Loucy (cell line): ENCODE results near the gene LIG3.

Experiments
- CTCF ChIP-seq: fragments of 200-600 bp; sonication (generic); conservative IDR thresholded peaks from 2 replicates; pipeline ENCODE4 v1.5.1; 2014; ENCODE audit warnings: mild to moderate bottlenecking, antibody characterized with exemption, low read length
- EZH2phosphoT487 ChIP-seq: fragments of 200-600 bp; IDR thresholded peaks from 2 replicates; pipeline ENCODE4 v1.6.1; 2018; ENCODE audit warnings: antibody characterized with exemption, mild to moderate bottlenecking, moderate library complexity, borderline replicate concordance

GRCh38 chr17:35017021-35017420 is 36.7 kb downstream of the LIG3 start:
- TF ChIP-seq CTCF (no peak), EZH2phosphoT487 (no peak)
